NCI-H526 (cell line): ENCODE results near the gene LAMC1.

ENCODE experiments used
- DNase-seq, 2 experiments: peaks; one replicate each; lab custom pipeline; 2025; lab: John Stamatoyannopoulos, UW

The LAMC1 gene

GRCh38 chr1:183023146-183023600 lies at the start of gene LAMC1:
Gene LAMC1, plus strand, starts transcription at chr1:183023420. Its CDS starts 297 bp downstream, at chr1:183023717.
- peak; percentile 70 to 98 for DNase-seq

- no peak for DNase-seq
These were observed 48.6 kb upstream of the LAMC1 start for GRCh38 chr1:182974506-182975191.

GRCh38 chr1:182977480-182977879 lies 45.7 kb upstream of the LAMC1 start:
- DNase-seq = no peak

- DNase-seq = no peak
These were observed 44.9 kb upstream of the LAMC1 start for GRCh38 chr1:182978151-182978853.

GRCh38 chr1:182984138-182984537 lies 39.1 kb upstream of the LAMC1 start:
- DNase-seq = peak; percentile 72 to 78

- DNase-seq = no peak
These were observed 38.6 kb upstream of the LAMC1 start for GRCh38 chr1:182984621-182985020.

GRCh38 chr1:182985876-182986275 lies 37.3 kb upstream of the LAMC1 start:
- DNase-seq = no peak

- no peak for DNase-seq
These were observed 32.6 kb upstream of the LAMC1 start for GRCh38 chr1:182990413-182991144.

GRCh38 chr1:182993746-182994145 lies 29.5 kb upstream of the LAMC1 start:
- no peak for DNase-seq

- DNase-seq = no peak
These were observed 27.3 kb upstream of the LAMC1 start for GRCh38 chr1:182995894-182996293.

GRCh38 chr1:182996816-182997215 lies 26.4 kb upstream of the LAMC1 start:
- DNase-seq = no peak

GRCh38 chr1:182998482-182998881 lies 24.7 kb upstream of the LAMC1 start:
- no peak for DNase-seq

- DNase-seq = no peak
These were observed 22.9 kb upstream of the LAMC1 start for GRCh38 chr1:183000167-183000962.

GRCh38 chr1:183002267-183002666 lies 21.0 kb upstream of the LAMC1 start:
- no peak for DNase-seq

- DNase-seq = no peak
These were observed 20.4 kb upstream of the LAMC1 start for GRCh38 chr1:183002797-183003196.

GRCh38 chr1:183003203-183003602 lies 20.0 kb upstream of the LAMC1 start:
- DNase-seq = no peak

GRCh38 chr1:183004141-183004540 lies 19.1 kb upstream of the LAMC1 start:
- no peak for DNase-seq

- no peak for DNase-seq
These were observed 11.4 kb upstream of the LAMC1 start for GRCh38 chr1:183011859-183012258.

GRCh38 chr1:183012301-183012994 lies 10.8 kb upstream of the LAMC1 start:
- no peak for DNase-seq

GRCh38 chr1:183019139-183019740 lies 4.0 kb upstream of the LAMC1 start:
- DNase-seq = no peak

- no peak for DNase-seq
These were observed 3.4 kb upstream of the LAMC1 start for GRCh38 chr1:183019860-183020259.
